Brain microvascular endothelial cell (primary cell): ENCODE measurements around the gene A1CF.
"Not testable (repeated sequence)": the region's sequence is repeated elsewhere in the genome, so short reads cannot be mapped to it uniquely, and the experiment has no call there.

Experiments
- DNase-seq: peaks from one replicate; pipeline ENCODE4 v3.0.0-alpha.2; 2020
- H3K27ac ChIP-seq: fragments of 250-450 bp; sonication (Bioruptor Pico); 2 replicates; pipeline ENCODE4 v1.5.1; 2020; ENCODE audit warnings: mild to moderate bottlenecking, moderate library complexity
- H3K27me3 ChIP-seq: fragments of 250-450 bp; sonication (Bioruptor Pico); replicated peaks from 2 replicates; pipeline ENCODE4 v1.5.1; 2020; ENCODE audit warnings: mild to moderate bottlenecking
- H3K36me3 ChIP-seq: fragments of 250-450 bp; sonication (Bioruptor Pico); replicated peaks from 2 replicates; pipeline ENCODE4 v1.5.1; 2020; ENCODE audit warnings: mild to moderate bottlenecking
- H3K4me3 ChIP-seq: 2 replicates; pipeline ENCODE4 v1.5.1; 2011; ENCODE audit warnings: low read depth, mild to moderate bottlenecking, control low read depth, low read length, moderate library complexity
- CTCF ChIP-seq: IDR thresholded peaks from 2 replicates; pipeline ENCODE4 v1.5.1; 2011; ENCODE audit warnings: low read depth, mild to moderate bottlenecking, moderate library complexity, low read length, control low read depth, inconsistent platforms; ENCODE audit errors: missing control alignments
- in situ Hi-C: cut with HindIII; loops from 2 replicates; pipeline ENCODE4 v1.10.0; 2017; ENCODE audit warnings: low sequenced_read_pairs, low pct_ligation_motif_present

A1CF gene

GRCh38 chr10:50796693-50797092 lies 88.7 kb downstream of the A1CF start:
- Histone ChIP-seq H3K27ac (no peak overlapping the region), H3K4me3 (no peak overlapping the region), H3K36me3 (no peaks in the 10 kb centered on the region), H3K27me3 (peaks cover 4% of the 10 kb centered on the region)
- in situ Hi-C loops: no loop called here
- no peak for TF ChIP-seq CTCF
- DNase-seq: no peak

GRCh38 chr10:50794490-50794889 lies 90.9 kb downstream of the A1CF start:
- H3K27ac ChIP-seq: no peak overlapping the region
- no peak overlapping the region for H3K4me3 ChIP-seq
- H3K27me3 ChIP-seq: no peaks in the 10 kb centered on the region
- H3K36me3 ChIP-seq: no peaks in the 10 kb centered on the region
- TF ChIP-seq CTCF: no peak
- in situ Hi-C loops: no loop called here
- DNase-seq: no peak

- TF ChIP-seq CTCF: peak; percentile 60
- DNase-seq: peak; percentile 52
- in situ Hi-C loops: no loop called here
- Histone ChIP-seq H3K4me3 (no peak overlapping the region), H3K27ac (no peak overlapping the region), H3K36me3 (no peaks in the 10 kb centered on the region), H3K27me3 (no peaks in the 10 kb centered on the region)
These were observed 96.2 kb downstream of the A1CF start for GRCh38 chr10:50788951-50789945.

- H3K27ac ChIP-seq, DNase-seq, H3K36me3 ChIP-seq, in situ Hi-C loops, H3K4me3 ChIP-seq, H3K27me3 ChIP-seq: not testable (repeated sequence)
These were observed 97.5 kb downstream of the A1CF start for GRCh38 chr10:50787962-50788361.

GRCh38 chr10:50782017-50782416 lies 103.4 kb downstream of the A1CF start:
- H3K4me3 ChIP-seq, in situ Hi-C loops, H3K27me3 ChIP-seq, H3K36me3 ChIP-seq, DNase-seq, H3K27ac ChIP-seq: not testable (repeated sequence)

- H3K27me3 ChIP-seq: not testable (repeated sequence)
These were observed 105.4 kb downstream of the A1CF start for GRCh38 chr10:50780036-50780435.

GRCh38 chr10:50774868-50775267 lies 110.6 kb downstream of the A1CF start:
- DNase-seq, H3K27me3 ChIP-seq, H3K27ac ChIP-seq, in situ Hi-C loops, H3K4me3 ChIP-seq, H3K36me3 ChIP-seq: not testable (repeated sequence)

More at GRCh38 chr10:50780036-50780435, 105.4 kb downstream of the A1CF start:
- H3K27ac ChIP-seq, in situ Hi-C loops, H3K36me3 ChIP-seq, H3K4me3 ChIP-seq: not testable (repeated sequence)
- peak; percentile 12 for DNase-seq

- H3K27ac ChIP-seq, in situ Hi-C loops, H3K36me3 ChIP-seq, H3K4me3 ChIP-seq, H3K27me3 ChIP-seq, DNase-seq: not testable (repeated sequence)
These were observed 113.4 kb downstream of the A1CF start for GRCh38 chr10:50772042-50772441.

GRCh38 chr10:50766774-50767513 lies 118.5 kb downstream of the A1CF start:
- DNase-seq, H3K4me3 ChIP-seq, H3K27me3 ChIP-seq, H3K36me3 ChIP-seq, H3K27ac ChIP-seq, in situ Hi-C loops: not testable (repeated sequence)
